GM12801 (cell line): ENCODE measurements around the gene PCYT1A.

Experiments
- CTCF ChIP-seq: IDR thresholded peaks from one replicate; pipeline ENCODE4 v1.5.1; 2011; ENCODE audit warnings: control low read depth; ENCODE audit not compliant: insufficient read length; ENCODE audit errors: extremely low read depth

PCYT1A gene

GRCh38 chr3:196323691-196324090 lies 36.2 kb upstream of the PCYT1A start:
- TF ChIP-seq CTCF = no peak

GRCh38 chr3:196323016-196323415 lies 35.5 kb upstream of the PCYT1A start:
- TF ChIP-seq CTCF = no peak

- TF ChIP-seq CTCF = no peak
Measured at GRCh38 chr3:196321162-196321561, 33.6 kb upstream of the PCYT1A start.

GRCh38 chr3:196320137-196320536 lies 32.6 kb upstream of the PCYT1A start:
- no peak for TF ChIP-seq CTCF

- no peak for TF ChIP-seq CTCF
Measured at GRCh38 chr3:196317687-196318467, 30.4 kb upstream of the PCYT1A start, which contains the start of gene DYNLT2B. Gene DYNLT2B, minus strand, starts transcription at chr3:196318240. Its CDS starts 88 bp downstream, at chr3:196318152.

- TF ChIP-seq CTCF = no peak
Measured at GRCh38 chr3:196315821-196316220, 28.3 kb upstream of the PCYT1A start.

GRCh38 chr3:196314597-196314996 lies 27.1 kb upstream of the PCYT1A start:
- TF ChIP-seq CTCF = no peak
